ENCODE results near the gene CLEC19A. TPM values are rescaled to one million over a fixed set of nuclear protein-coding genes. Genes with fewer than 3 reads are reported as not detected.

CLEC19A gene
- total RNA-seq, 1 experiment from 2014 or later: not detected

DNA sequence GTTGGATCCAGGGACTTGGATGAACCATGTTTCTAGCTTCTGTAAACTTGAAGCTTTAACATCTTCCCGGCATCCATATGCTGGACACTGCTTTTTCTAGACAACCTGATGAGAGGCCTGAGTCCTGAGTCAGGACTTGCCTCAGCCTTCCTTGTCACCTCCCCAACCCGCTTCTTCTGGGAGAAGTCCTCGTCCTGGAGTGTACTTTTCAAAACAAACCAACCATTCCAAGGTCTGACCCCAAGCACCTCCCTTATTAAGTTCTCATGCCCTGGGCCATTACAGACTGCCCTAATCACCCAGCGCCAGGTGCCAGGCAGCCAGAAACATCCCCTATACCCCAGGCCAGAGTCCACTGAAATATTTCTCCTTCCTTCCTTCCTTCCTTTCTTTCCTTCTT is 59.4 kb downstream of the CLEC19A start:
- Histone ChIP-seq H3K27me3 (ENCODE audit: control insufficient read depth, insufficient read depth, low read length) (peaks cover 12% of the 10 kb centered on the region; the same call in 1 of the 2 replicates), H3K4me3 (ENCODE audit: low read depth in 2 of 2, low read length in 2 of 2) (no peak overlapping the region), H3K9me3 (ENCODE audit: control insufficient read depth, insufficient read depth, low read depth, low read length) (no peaks in the 10 kb centered on the region), H3K4me1 (ENCODE audit: control insufficient read depth, insufficient read depth, low read length) (no peaks in the 10 kb centered on the region), H3K36me3 (ENCODE audit: control insufficient read depth, insufficient read depth, low read length) (no peaks in the 10 kb centered on the region), H3K27ac (ENCODE audit: low read length) (no peak overlapping the region)
- no peak for ATAC-seq
- in situ Hi-C loops (cut with HindIII; ENCODE audit: low pct_unique_long_range_greater_than_20kb, low sequenced_read_pairs): no loop called here
- intact Hi-C loops (cut with micrococcal nuclease; ENCODE audit: unreplicated experiment): no loop called here
- DNase-seq (ENCODE audit: low read depth, low spot score): no peak
- TF ChIP-seq REST (IDR thresholded peaks at IDR 0.05; ENCODE audit: insufficient read depth in 1 of 2, low read depth in 2 of 2, low read length in 1 of 2) (no peak), POLR2AphosphoS5 (IDR thresholded peaks at IDR 0.05; ENCODE audit: low read depth, low read length) (no peak), TCF7L2 (IDR thresholded peaks at IDR 0.05; ENCODE audit: low read depth, low read length) (no peak), SIN3A (IDR thresholded peaks at IDR 0.05; ENCODE audit: borderline replicate concordance, insufficient read depth, low read depth, low read length) (no peak)
- TF ChIP-seq, protein P1, sequence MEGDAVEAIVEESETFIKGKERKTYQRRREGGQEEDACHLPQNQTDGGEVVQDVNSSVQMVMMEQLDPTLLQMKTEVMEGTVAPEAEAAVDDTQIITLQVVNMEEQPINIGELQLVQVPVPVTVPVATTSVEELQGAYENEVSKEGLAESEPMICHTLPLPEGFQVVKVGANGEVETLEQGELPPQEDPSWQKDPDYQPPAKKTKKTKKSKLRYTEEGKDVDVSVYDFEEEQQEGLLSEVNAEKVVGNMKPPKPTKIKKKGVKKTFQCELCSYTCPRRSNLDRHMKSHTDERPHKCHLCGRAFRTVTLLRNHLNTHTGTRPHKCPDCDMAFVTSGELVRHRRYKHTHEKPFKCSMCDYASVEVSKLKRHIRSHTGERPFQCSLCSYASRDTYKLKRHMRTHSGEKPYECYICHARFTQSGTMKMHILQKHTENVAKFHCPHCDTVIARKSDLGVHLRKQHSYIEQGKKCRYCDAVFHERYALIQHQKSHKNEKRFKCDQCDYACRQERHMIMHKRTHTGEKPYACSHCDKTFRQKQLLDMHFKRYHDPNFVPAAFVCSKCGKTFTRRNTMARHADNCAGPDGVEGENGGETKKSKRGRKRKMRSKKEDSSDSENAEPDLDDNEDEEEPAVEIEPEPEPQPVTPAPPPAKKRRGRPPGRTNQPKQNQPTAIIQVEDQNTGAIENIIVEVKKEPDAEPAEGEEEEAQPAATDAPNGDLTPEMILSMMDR (IDR thresholded peaks at IDR 0.05): no peak
- POLR2A ChIA-PET: no interaction called here
- CTCF ChIA-PET: no interaction called here
- BruUV-seq (replicated peaks): no TSS peak

DNA sequence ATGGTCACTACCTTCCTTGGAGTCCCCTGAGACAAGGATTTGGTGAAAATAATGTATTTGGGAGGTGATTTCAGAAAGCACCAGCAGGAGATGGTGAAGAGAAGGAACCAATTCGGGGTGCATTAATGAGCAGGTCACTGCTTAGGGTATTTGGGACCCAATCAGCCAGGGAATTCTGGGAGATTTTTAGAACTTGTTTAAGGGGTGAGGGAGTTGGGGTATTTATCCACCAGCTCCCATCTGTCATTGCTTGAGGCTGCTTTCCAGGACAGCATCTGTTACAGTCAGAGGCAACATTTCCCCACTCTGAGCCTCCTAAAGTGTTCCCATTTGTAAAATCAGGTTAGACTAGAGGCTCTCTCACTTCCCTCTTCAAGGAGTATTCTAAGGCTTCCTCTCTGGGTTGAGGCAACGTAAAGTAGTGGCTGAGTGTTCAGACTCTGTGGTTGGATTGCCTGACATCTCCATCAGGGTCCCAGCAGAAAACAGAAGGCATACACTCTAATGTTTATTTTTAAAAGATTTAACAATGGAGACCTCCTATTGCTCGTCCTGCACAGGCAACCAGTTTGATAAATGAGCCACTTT is 60.9 kb downstream of the CLEC19A start:
- no TSS peak for BruUV-seq (replicated peaks)
- no peak for ATAC-seq
- Histone ChIP-seq H3K4me1 (ENCODE audit: control insufficient read depth, insufficient read depth, low read length) (no peaks in the 10 kb centered on the region), H3K27me3 (ENCODE audit: control insufficient read depth, insufficient read depth, low read length) (peaks cover 12% of the 10 kb centered on the region), H3K9me3 (ENCODE audit: control insufficient read depth, insufficient read depth, low read depth, low read length) (no peaks in the 10 kb centered on the region), H3K36me3 (ENCODE audit: control insufficient read depth, insufficient read depth, low read length) (no peaks in the 10 kb centered on the region), H3K27ac (ENCODE audit: low read length) (no peak overlapping the region), H3K4me3 (ENCODE audit: low read depth in 2 of 2, low read length in 2 of 2) (no peak overlapping the region)
- in situ Hi-C loops (cut with HindIII; ENCODE audit: low pct_unique_long_range_greater_than_20kb, low sequenced_read_pairs): no loop called here
- no peak for DNase-seq (ENCODE audit: low read depth, low spot score)
- TF ChIP-seq SIN3A (IDR thresholded peaks at IDR 0.05; ENCODE audit: borderline replicate concordance, insufficient read depth, low read depth, low read length): no peak
- TF ChIP-seq, protein P1 (IDR thresholded peaks at IDR 0.05): no peak
- TF ChIP-seq TCF7L2 (IDR thresholded peaks at IDR 0.05; ENCODE audit: low read depth, low read length): no peak
- TF ChIP-seq POLR2AphosphoS5 (IDR thresholded peaks at IDR 0.05; ENCODE audit: low read depth, low read length): no peak
- TF ChIP-seq REST (IDR thresholded peaks at IDR 0.05; ENCODE audit: insufficient read depth in 1 of 2, low read depth in 2 of 2, low read length in 1 of 2): no peak
- intact Hi-C loops (cut with micrococcal nuclease; ENCODE audit: unreplicated experiment): no loop called here
- POLR2A ChIA-PET: no interaction called here
- CTCF ChIA-PET: no interaction called here

Data from Panc1 (cell line).